ENCODE data around the gene RAB3GAP1.

Gene RAB3GAP1

GRCh38 chr2:135212757-135213156 lies 160.7 kb downstream of the RAB3GAP1 start:
- no peak for DNase-seq

- no peak for DNase-seq
These were observed 166.3 kb downstream of the RAB3GAP1 start for GRCh38 chr2:135218426-135218825.

GRCh38 chr2:135219226-135219625 lies 167.1 kb downstream of the RAB3GAP1 start:
- DNase-seq, result no peak
